Brain microvascular endothelial cell (primary cell): ENCODE data around the gene ZSCAN16.

ENCODE experiments used
- DNase-seq: peaks from one replicate; pipeline ENCODE4 v3.0.0-alpha.2; 2020
- H3K27ac ChIP-seq: fragments of 250-450 bp; sonication (Bioruptor Pico); 2 replicates; pipeline ENCODE4 v1.5.1; 2020; ENCODE audit warnings: mild to moderate bottlenecking, moderate library complexity
- H3K27me3 ChIP-seq: fragments of 250-450 bp; sonication (Bioruptor Pico); replicated peaks from 2 replicates; pipeline ENCODE4 v1.5.1; 2020; ENCODE audit warnings: mild to moderate bottlenecking
- H3K36me3 ChIP-seq: fragments of 250-450 bp; sonication (Bioruptor Pico); replicated peaks from 2 replicates; pipeline ENCODE4 v1.5.1; 2020; ENCODE audit warnings: mild to moderate bottlenecking
- H3K4me3 ChIP-seq: 2 replicates; pipeline ENCODE4 v1.5.1; 2011; ENCODE audit warnings: low read depth, mild to moderate bottlenecking, control low read depth, low read length, moderate library complexity
- CTCF ChIP-seq: IDR thresholded peaks from 2 replicates; pipeline ENCODE4 v1.5.1; 2011; ENCODE audit warnings: low read depth, mild to moderate bottlenecking, moderate library complexity, low read length, control low read depth, inconsistent platforms; ENCODE audit errors: missing control alignments
- in situ Hi-C: cut with HindIII; loops from 2 replicates; pipeline ENCODE4 v1.10.0; 2017; ENCODE audit warnings: low sequenced_read_pairs, low pct_ligation_motif_present

The ZSCAN16 gene

GRCh38 chr6:28105245-28105639 lies 19.2 kb upstream of the ZSCAN16 start:
- Histone ChIP-seq H3K27ac (peak overlapping the region; percentile 42), H3K36me3 (no peaks in the 10 kb centered on the region), H3K4me3 (peak overlapping the region; percentile 77), H3K27me3 (no peaks in the 10 kb centered on the region)
- in situ Hi-C loops = no loop called here
- DNase-seq = no peak
- TF ChIP-seq CTCF = no peak

GRCh38 chr6:28107506-28107905 lies 16.9 kb upstream of the ZSCAN16 start:
- DNase-seq = no peak
- Histone ChIP-seq H3K4me3 (no peak overlapping the region), H3K27ac (no peak overlapping the region), H3K36me3 (no peaks in the 10 kb centered on the region), H3K27me3 (no peaks in the 10 kb centered on the region)
- in situ Hi-C loops = no loop called here
- no peak for TF ChIP-seq CTCF

GRCh38 chr6:28111964-28112363 lies 12.4 kb upstream of the ZSCAN16 start:
- in situ Hi-C loops = no loop called here
- Histone ChIP-seq H3K4me3 (no peak overlapping the region), H3K36me3 (peaks cover 18% of the 10 kb centered on the region), H3K27ac (no peak overlapping the region), H3K27me3 (no peaks in the 10 kb centered on the region)
- no peak for TF ChIP-seq CTCF
- DNase-seq = no peak

- no peak for TF ChIP-seq CTCF
- peaks cover 37% of the 10 kb centered on the region for H3K36me3 ChIP-seq
- no peak for DNase-seq
- no peaks in the 10 kb centered on the region for H3K27me3 ChIP-seq
- no peak overlapping the region for H3K27ac ChIP-seq
- in situ Hi-C loops = no loop called here
- no peak overlapping the region for H3K4me3 ChIP-seq
Observed at GRCh38 chr6:28115799-28116198, 8.6 kb upstream of the ZSCAN16 start.

- in situ Hi-C loops = no loop called here
- no peaks in the 10 kb centered on the region for H3K27me3 ChIP-seq
Observed at GRCh38 chr6:28117386-28118050, 6.9 kb upstream of the ZSCAN16 start.

More at GRCh38 chr6:28117386-28118050, 6.9 kb upstream of the ZSCAN16 start:
- H3K4me3 ChIP-seq = no peak overlapping the region
- no peak overlapping the region for H3K27ac ChIP-seq
- H3K36me3 ChIP-seq = peaks cover 40% of the 10 kb centered on the region
- no peak for TF ChIP-seq CTCF
- no peak for DNase-seq
